ENCODE results near the gene NLGN3.

Gene NLGN3

GRCh38 chrX:71118985-71119535 lies 25.6 kb upstream of the NLGN3 start:
- Histone ChIP-seq H3K9me3 (ENCODE audit: control insufficient read depth, low read depth, low read length) (no peaks in the 10 kb centered on the region), H3K36me3 (ENCODE audit: control insufficient read depth, low read depth, low read length) (peaks cover 24% of the 10 kb centered on the region), H3K4me1 (ENCODE audit: control insufficient read depth, low read depth, low read length) (no peaks in the 10 kb centered on the region), H3K4me3 (ENCODE audit: low read length) (peak overlapping the region; percentile 71), H3K27ac (ENCODE audit: low read length) (no peak overlapping the region), H3K9ac (ENCODE audit: low read length) (peak overlapping the region; percentile 36), H3K27me3 (ENCODE audit: control insufficient read depth, insufficient read depth, low read length) (no peaks in the 10 kb centered on the region)

- Histone ChIP-seq H3K36me3 (ENCODE audit: control insufficient read depth, low read depth, low read length) (peaks cover 55% of the 10 kb centered on the region), H3K27ac (ENCODE audit: low read length) (no peak overlapping the region), H3K4me3 (ENCODE audit: low read length) (no peak overlapping the region), H3K9ac (ENCODE audit: low read length) (no peak overlapping the region), H3K4me1 (ENCODE audit: control insufficient read depth, low read depth, low read length) (no peaks in the 10 kb centered on the region), H3K27me3 (ENCODE audit: control insufficient read depth, insufficient read depth, low read length) (no peaks in the 10 kb centered on the region), H3K9me3 (ENCODE audit: control insufficient read depth, low read depth, low read length) (peaks cover 2% of the 10 kb centered on the region)
Observed at GRCh38 chrX:71128166-71128833, 16.3 kb upstream of the NLGN3 start.

- H3K27me3 ChIP-seq (ENCODE audit: control insufficient read depth, insufficient read depth, low read length) = no peaks in the 10 kb centered on the region
- H3K27ac ChIP-seq (ENCODE audit: low read length) = no peak overlapping the region
- H3K4me3 ChIP-seq (ENCODE audit: low read length) = no peak overlapping the region
- H3K36me3 ChIP-seq (ENCODE audit: control insufficient read depth, low read depth, low read length) = peaks cover 48% of the 10 kb centered on the region
- H3K9ac ChIP-seq (ENCODE audit: low read length) = no peak overlapping the region
- H3K4me1 ChIP-seq (ENCODE audit: control insufficient read depth, low read depth, low read length) = no peaks in the 10 kb centered on the region
- H3K9me3 ChIP-seq (ENCODE audit: control insufficient read depth, low read depth, low read length) = peaks cover 2% of the 10 kb centered on the region
Observed at GRCh38 chrX:71128915-71129765, 15.5 kb upstream of the NLGN3 start.

GRCh38 chrX:71131510-71131909 lies 13.1 kb upstream of the NLGN3 start:
- Histone ChIP-seq H3K36me3 (ENCODE audit: control insufficient read depth, low read depth, low read length) (peaks cover 43% of the 10 kb centered on the region), H3K27ac (ENCODE audit: low read length) (no peak overlapping the region), H3K27me3 (ENCODE audit: control insufficient read depth, insufficient read depth, low read length) (no peaks in the 10 kb centered on the region), H3K4me3 (ENCODE audit: low read length) (no peak overlapping the region), H3K4me1 (ENCODE audit: control insufficient read depth, low read depth, low read length) (no peaks in the 10 kb centered on the region), H3K9me3 (ENCODE audit: control insufficient read depth, low read depth, low read length) (peaks cover 2% of the 10 kb centered on the region), H3K9ac (ENCODE audit: low read length) (no peak overlapping the region)

GRCh38 chrX:71140440-71140839 lies 4.2 kb upstream of the NLGN3 start:
- no peaks in the 10 kb centered on the region for H3K4me1 ChIP-seq (ENCODE audit: control insufficient read depth, low read depth, low read length)
- H3K9me3 ChIP-seq (ENCODE audit: control insufficient read depth, low read depth, low read length) = no peaks in the 10 kb centered on the region
- no peak overlapping the region for H3K9ac ChIP-seq (ENCODE audit: low read length)
- H3K27ac ChIP-seq (ENCODE audit: low read length) = no peak overlapping the region
- H3K36me3 ChIP-seq (ENCODE audit: control insufficient read depth, low read depth, low read length) = peaks cover 17% of the 10 kb centered on the region
- no peaks in the 10 kb centered on the region for H3K27me3 ChIP-seq (ENCODE audit: control insufficient read depth, insufficient read depth, low read length)
- H3K4me3 ChIP-seq (ENCODE audit: low read length) = no peak overlapping the region

GRCh38 chrX:71143508-71143907 lies 1.1 kb upstream of the NLGN3 start:
- H3K9ac ChIP-seq (ENCODE audit: low read length) = no peak overlapping the region
- peaks cover 6% of the 10 kb centered on the region for H3K4me1 ChIP-seq (ENCODE audit: control insufficient read depth, low read depth, low read length)
- H3K4me3 ChIP-seq (ENCODE audit: low read length) = no peak overlapping the region
- H3K9me3 ChIP-seq (ENCODE audit: control insufficient read depth, low read depth, low read length) = no peaks in the 10 kb centered on the region
- H3K36me3 ChIP-seq (ENCODE audit: control insufficient read depth, low read depth, low read length) = peaks cover 4% of the 10 kb centered on the region
- no peak overlapping the region for H3K27ac ChIP-seq (ENCODE audit: low read length)
- H3K27me3 ChIP-seq (ENCODE audit: control insufficient read depth, insufficient read depth, low read length) = no peaks in the 10 kb centered on the region

GRCh38 chrX:71147496-71148277 lies 3.0 kb downstream of the NLGN3 start:
- no peaks in the 10 kb centered on the region for H3K36me3 ChIP-seq (ENCODE audit: control insufficient read depth, low read depth, low read length)
- no peak overlapping the region for H3K27ac ChIP-seq (ENCODE audit: low read length)
- no peaks in the 10 kb centered on the region for H3K27me3 ChIP-seq (ENCODE audit: control insufficient read depth, insufficient read depth, low read length)
- no peak overlapping the region for H3K9ac ChIP-seq (ENCODE audit: low read length)
- H3K4me1 ChIP-seq (ENCODE audit: control insufficient read depth, low read depth, low read length) = peaks cover 6% of the 10 kb centered on the region
- H3K9me3 ChIP-seq (ENCODE audit: control insufficient read depth, low read depth, low read length) = no peaks in the 10 kb centered on the region
- H3K4me3 ChIP-seq (ENCODE audit: low read length) = no peak overlapping the region

GRCh38 chrX:71148278-71148663 lies 3.6 kb downstream of the NLGN3 start:
- no peak overlapping the region for H3K4me3 ChIP-seq (ENCODE audit: low read length)

GRCh38 chrX:71151366-71151765 lies 6.7 kb downstream of the NLGN3 start:
- no peak overlapping the region for H3K4me3 ChIP-seq (ENCODE audit: low read length)
- H3K4me1 ChIP-seq (ENCODE audit: control insufficient read depth, low read depth, low read length) = peaks cover 4% of the 10 kb centered on the region
- H3K36me3 ChIP-seq (ENCODE audit: control insufficient read depth, low read depth, low read length) = no peaks in the 10 kb centered on the region
- no peaks in the 10 kb centered on the region for H3K27me3 ChIP-seq (ENCODE audit: control insufficient read depth, insufficient read depth, low read length)
- H3K9me3 ChIP-seq (ENCODE audit: control insufficient read depth, low read depth, low read length) = peaks cover 2% of the 10 kb centered on the region
- no peak overlapping the region for H3K9ac ChIP-seq (ENCODE audit: low read length)
- no peak overlapping the region for H3K27ac ChIP-seq (ENCODE audit: low read length)

More at GRCh38 chrX:71148278-71148663, 3.6 kb downstream of the NLGN3 start:
- peaks cover 6% of the 10 kb centered on the region for H3K4me1 ChIP-seq (ENCODE audit: control insufficient read depth, low read depth, low read length)
- no peaks in the 10 kb centered on the region for H3K36me3 ChIP-seq (ENCODE audit: control insufficient read depth, low read depth, low read length)
- no peaks in the 10 kb centered on the region for H3K9me3 ChIP-seq (ENCODE audit: control insufficient read depth, low read depth, low read length)
- no peak overlapping the region for H3K27ac ChIP-seq (ENCODE audit: low read length)
- no peaks in the 10 kb centered on the region for H3K27me3 ChIP-seq (ENCODE audit: control insufficient read depth, insufficient read depth, low read length)
- no peak overlapping the region for H3K9ac ChIP-seq (ENCODE audit: low read length)

GRCh38 chrX:71154196-71154595 lies 9.6 kb downstream of the NLGN3 start:
- Histone ChIP-seq H3K4me1 (ENCODE audit: control insufficient read depth, low read depth, low read length) (no peaks in the 10 kb centered on the region), H3K27me3 (ENCODE audit: control insufficient read depth, insufficient read depth, low read length) (no peaks in the 10 kb centered on the region), H3K4me3 (ENCODE audit: low read length) (no peak overlapping the region), H3K36me3 (ENCODE audit: control insufficient read depth, low read depth, low read length) (no peaks in the 10 kb centered on the region), H3K9me3 (ENCODE audit: control insufficient read depth, low read depth, low read length) (peaks cover 2% of the 10 kb centered on the region), H3K9ac (ENCODE audit: low read length) (no peak overlapping the region), H3K27ac (ENCODE audit: low read length) (no peak overlapping the region)

GRCh38 chrX:71154641-71155040 lies 10.0 kb downstream of the NLGN3 start:
- Histone ChIP-seq H3K36me3 (ENCODE audit: control insufficient read depth, low read depth, low read length) (no peaks in the 10 kb centered on the region), H3K27ac (ENCODE audit: low read length) (no peak overlapping the region), H3K4me1 (ENCODE audit: control insufficient read depth, low read depth, low read length) (no peaks in the 10 kb centered on the region), H3K9me3 (ENCODE audit: control insufficient read depth, low read depth, low read length) (peaks cover 2% of the 10 kb centered on the region), H3K9ac (ENCODE audit: low read length) (no peak overlapping the region), H3K27me3 (ENCODE audit: control insufficient read depth, insufficient read depth, low read length) (no peaks in the 10 kb centered on the region), H3K4me3 (ENCODE audit: low read length) (no peak overlapping the region)
